ENCODE data around the gene NUP62.

DNA sequence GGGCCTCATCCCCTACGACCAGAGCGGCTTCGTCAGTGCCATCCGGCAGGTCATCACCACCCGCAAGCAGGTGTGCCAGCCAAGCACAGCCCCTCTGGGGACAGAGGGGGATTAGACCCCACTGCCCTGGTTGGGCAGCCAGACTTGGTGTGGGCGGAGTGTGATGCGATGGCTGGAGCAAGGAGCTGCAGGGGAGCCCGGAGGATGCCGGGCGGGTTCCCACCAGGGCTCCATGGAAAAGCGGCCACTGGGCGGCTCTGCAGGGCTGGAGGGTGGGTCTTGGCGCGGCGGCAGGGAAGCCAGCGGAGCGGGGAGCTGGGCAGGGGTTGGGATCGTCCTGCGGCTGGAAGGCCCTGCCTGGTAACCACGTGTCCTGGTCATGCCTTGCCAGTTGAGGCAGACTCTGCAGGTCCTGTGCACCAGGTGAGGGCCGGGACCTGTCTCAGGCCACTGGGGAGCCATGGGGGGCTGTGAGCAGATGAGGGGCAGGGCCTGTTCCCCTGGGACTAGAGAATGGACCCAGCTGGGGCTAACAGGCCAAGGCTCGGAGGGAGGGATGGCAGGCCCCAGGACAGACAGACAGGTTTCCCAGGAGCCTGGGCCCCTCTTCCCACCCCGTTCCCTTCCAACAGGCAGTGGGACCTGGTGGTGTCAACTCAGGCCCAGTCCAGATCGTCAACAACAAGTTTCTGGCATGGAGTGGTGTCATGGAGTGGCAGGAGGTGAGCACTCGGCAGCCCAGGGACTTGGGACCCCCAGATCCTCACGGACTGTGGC, 72.1 kb downstream of the NUP62 start:
- TF ChIP-seq, protein P1, sequence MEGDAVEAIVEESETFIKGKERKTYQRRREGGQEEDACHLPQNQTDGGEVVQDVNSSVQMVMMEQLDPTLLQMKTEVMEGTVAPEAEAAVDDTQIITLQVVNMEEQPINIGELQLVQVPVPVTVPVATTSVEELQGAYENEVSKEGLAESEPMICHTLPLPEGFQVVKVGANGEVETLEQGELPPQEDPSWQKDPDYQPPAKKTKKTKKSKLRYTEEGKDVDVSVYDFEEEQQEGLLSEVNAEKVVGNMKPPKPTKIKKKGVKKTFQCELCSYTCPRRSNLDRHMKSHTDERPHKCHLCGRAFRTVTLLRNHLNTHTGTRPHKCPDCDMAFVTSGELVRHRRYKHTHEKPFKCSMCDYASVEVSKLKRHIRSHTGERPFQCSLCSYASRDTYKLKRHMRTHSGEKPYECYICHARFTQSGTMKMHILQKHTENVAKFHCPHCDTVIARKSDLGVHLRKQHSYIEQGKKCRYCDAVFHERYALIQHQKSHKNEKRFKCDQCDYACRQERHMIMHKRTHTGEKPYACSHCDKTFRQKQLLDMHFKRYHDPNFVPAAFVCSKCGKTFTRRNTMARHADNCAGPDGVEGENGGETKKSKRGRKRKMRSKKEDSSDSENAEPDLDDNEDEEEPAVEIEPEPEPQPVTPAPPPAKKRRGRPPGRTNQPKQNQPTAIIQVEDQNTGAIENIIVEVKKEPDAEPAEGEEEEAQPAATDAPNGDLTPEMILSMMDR (IDR thresholded peaks at IDR 0.05) = no peak
- TF ChIP-seq POLR2A (IDR thresholded peaks at IDR 0.05) = no peak

All from right lobe of liver (tissue), 4 donors.